ENCODE results near the gene IQGAP2.

Gene IQGAP2

DNA sequence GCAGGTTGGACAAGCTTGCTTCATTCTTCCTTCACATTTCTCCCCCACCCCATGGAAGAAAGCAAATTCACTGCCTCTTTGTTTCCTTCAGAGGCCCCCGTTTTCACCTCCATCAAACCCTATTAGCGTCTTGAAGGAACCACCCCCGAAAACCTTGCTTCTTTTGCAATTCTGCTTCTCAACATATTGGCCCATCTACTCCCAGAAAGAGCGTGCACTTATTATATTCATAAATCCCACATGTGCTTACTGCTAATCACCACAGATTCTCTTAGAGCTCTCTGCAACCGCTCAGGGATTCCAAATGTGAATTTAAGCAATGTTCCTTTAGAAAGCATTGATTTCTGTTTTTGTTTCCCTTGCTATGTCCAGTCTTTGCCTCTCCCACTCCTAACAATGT lies 219.0 kb downstream of the IQGAP2 start:
- FAIRE-seq = no peak

DNA sequence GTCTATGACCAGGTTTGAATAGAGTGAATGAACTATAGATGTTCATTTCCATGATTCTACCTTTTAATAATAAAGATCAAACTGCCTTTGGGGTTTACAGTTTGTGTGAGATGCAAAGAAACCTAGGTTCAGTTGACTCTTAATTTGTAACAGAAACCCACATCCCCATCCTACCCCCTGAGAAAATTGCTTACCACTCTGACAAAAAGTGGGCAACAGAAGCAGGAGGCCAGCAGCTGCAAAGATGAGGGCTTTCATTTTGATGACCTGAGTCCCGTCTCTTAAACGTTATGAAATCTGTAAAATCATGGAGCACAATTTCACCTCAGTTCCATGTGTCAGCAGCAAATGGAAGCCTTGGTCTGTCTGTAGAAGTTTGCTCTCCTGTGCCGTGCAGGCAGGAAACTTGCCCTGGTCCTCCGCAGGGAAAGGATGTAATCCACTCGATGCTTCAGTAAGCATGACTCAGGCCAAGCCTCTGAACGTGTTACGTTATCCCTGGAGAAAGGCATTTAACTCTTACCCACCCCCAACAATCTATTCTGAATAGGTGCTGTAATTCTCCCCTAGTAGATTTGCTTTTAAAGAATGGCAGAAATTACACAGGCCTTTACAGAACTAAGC lies 220.0 kb downstream of the IQGAP2 start, which contains the start of gene F2RL2:
Gene F2RL2 (minus strand): TSS at position 431 of the 624 bp plus-strand sequence. CDS start 173 bp downstream, at position 258.
- FAIRE-seq = no peak

DNA sequence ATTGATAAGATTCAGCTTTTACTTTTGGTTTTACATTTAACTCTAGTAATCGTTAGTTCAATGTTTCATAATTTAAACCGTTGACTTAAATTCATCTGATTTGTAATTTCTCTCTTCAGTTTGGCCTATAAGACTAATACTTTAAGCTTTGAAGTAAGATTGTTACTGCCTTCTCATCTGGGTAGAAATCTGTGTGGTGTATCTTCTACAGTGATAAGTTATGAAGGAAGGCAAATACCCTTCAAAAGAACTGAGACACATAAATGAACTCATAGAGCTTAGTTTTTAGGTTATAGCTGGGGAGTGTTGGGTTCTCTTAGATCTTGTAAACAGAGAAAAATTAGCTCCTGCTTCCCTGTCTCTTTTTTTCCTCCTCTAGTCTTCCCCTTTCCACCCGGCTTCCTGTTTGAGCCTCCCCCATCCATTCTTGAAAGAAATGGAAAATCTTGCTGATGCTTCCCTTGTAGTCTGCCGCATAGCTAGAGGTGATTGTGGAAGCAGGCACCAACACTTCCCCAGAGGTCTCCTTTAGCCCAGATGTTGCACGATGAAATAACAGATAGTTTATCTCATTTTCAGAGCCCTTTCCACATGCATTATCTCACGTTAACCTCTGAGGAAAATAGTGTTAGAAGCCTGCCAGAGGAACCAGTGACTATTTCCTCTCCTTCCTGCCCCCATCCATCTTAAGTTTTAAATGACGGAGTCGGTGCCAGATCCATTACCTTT lies 222.2 kb downstream of the IQGAP2 start:
- FAIRE-seq = no peak

DNA sequence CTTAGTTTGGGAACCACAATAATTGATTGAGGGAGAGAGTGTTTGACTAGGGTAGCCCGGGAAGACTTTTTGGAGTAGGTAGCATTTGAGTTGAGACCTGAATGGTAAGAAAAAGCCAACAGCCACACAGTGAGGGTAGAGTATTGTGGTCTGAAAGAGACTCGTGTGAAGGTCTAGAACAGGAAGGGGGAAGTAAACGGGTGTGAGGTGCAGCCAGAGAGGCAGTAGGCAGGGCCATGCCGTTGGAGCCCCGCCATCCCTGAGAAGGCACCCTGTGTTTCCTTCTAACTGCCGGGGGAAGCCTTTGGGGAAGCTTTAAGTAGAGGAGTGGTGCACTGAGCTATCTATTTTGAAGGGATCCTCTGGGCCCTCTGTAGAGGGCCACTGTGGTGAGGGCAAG lies 223.7 kb downstream of the IQGAP2 start:
- FAIRE-seq = no peak

DNA sequence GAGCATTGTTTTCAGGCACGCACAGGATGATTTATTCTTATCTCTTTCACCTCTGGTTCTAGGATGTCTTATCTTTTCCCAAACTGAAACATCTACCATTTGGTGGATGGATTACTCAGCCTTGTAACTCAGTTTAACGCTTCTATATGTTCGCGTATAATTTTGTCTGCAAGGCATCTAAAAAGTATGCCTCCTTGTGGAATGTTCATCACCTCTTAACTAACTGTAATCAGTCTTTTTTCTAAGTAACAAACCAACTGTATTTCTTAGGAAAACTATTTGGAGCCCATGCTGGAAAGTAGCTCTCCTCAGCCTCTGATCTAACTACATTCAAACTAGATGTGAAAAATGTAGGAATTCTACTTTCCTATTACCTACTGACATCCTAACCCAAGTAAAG lies 231.6 kb downstream of the IQGAP2 start:
- FAIRE-seq = no peak

DNA sequence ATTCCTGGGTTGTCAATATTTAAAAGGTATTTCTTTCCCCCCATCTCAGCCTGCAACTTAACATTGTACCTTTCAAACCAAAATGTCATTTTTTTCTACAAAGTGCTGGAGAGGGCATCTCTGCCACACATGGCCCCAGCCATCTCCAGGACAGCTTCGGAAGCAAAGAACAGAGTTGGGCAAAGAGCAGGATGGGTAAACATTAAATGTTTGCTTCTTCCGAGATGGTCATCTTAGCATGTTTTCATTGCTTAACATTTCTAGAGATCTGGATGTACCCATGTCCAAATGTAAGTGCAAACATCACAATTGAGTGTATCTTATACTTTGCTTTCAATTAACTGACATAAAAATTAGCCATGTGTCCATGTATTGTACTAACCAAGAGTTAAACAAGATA lies 234.4 kb downstream of the IQGAP2 start:
- no peak for FAIRE-seq

DNA sequence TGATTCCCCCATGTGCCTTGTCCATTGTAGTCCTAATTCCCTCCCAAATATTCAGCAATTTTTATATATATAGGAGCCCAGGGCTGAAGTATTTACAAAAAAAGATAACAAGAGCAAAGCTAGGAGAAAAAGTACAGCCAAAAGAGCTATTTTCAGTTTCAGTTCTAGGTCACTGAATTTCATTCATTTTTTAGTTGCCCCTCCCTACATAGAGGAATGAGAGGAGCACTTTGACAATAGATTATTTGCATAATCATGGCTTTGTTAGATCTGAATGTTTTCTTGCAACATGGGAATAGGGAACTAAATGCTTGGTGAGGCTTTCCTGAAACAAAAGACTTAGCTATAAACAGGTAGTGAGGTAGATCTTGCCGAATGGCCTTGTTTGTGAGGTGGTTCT lies 235.4 kb downstream of the IQGAP2 start:
- FAIRE-seq = no peak

DNA sequence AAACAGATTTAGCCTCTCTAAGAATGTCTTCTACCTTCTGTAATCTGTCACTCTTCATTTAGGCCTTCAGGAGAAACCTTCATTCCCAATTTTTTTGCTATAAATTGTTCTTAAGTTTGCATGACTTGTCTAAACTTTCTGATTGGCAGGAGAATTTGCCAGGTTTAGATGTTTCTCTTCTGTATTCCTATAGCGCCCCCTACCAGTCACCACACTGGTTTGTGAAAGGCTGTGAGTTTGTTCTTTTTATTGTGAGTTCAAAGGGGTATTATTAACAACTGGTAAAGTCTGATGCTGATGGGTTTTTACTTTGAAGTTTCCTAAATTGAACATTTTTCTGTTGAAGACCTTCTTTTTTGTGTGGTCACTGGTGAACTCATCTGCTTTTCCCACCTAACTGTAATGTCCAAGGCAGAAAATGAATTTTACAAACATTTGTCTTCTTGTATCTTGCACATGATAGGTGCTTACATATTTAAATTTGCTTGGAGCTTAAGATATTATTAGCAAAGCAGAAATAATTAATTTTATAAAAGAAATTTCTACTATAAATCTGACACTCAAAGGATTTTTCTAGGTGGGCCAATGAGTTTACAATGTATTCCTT lies 238.5 kb downstream of the IQGAP2 start:
- no peak for FAIRE-seq

DNA sequence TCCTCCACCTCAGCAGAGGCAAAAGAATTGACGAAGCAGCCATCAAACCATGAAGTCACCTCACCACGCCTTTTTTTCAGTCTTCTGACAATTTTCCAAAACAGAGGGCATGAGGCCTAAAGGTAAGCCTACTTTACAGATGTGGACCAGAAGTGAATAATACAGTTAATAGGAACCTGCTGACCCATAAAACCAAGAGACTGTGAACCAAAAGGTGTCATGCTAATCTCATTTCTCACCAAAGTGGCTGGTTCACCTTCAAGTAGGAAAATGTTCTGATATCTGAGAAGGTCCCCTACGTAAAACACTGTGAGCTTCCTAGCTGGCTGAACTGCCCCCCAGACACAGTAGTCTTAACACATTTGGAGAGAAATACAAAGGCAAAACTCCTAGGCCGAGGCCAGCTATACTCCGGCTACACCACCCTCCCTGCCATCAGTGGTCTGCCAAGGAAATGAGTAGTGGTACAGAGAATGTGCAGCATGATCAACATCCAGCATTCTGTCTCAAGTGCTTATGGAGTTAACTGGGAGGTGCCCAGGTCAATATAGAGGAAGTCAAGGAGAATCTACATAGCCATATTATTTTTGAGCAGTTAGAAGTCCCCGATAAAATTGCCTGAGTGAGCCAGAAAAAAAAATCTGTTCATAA lies 239.4 kb downstream of the IQGAP2 start:
- FAIRE-seq = no peak

DNA sequence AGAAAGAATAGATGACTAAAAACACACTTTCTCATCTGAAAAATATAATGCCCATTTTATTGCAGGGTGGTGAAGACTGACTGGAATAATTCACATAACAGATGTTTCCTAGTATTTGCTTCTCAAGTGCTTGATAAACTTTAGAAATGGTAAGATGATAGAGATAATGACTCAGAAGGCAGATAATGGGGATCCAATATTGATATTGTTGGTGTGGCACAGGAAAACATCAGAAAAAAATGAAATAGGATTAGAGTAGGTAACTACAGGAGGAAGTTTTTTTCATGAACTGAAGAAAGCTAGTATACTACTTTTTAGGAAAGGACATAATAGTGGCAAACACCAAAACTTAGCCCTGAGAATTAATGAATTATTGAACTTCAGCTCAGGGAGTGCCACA lies 240.3 kb downstream of the IQGAP2 start:
- FAIRE-seq = no peak

DNA sequence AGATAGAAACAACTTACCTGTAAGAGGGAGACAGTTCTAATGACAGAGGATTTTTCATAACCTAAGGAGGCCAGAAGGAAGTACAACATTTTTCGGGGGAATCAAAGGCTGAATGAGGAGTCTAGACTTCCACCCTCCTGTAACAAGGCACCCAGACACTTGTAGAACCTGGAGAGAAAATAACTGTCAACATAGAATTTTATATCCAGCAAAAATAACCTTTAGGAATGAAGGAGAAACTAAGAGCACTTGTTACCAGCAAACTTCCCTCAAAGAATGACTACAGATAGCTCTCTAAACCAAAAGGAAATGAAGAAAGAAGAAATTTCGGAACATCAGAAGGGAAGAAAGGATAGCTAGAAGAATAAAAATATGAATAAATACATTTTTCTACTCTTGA lies 246.1 kb downstream of the IQGAP2 start:
- FAIRE-seq = no peak

DNA sequence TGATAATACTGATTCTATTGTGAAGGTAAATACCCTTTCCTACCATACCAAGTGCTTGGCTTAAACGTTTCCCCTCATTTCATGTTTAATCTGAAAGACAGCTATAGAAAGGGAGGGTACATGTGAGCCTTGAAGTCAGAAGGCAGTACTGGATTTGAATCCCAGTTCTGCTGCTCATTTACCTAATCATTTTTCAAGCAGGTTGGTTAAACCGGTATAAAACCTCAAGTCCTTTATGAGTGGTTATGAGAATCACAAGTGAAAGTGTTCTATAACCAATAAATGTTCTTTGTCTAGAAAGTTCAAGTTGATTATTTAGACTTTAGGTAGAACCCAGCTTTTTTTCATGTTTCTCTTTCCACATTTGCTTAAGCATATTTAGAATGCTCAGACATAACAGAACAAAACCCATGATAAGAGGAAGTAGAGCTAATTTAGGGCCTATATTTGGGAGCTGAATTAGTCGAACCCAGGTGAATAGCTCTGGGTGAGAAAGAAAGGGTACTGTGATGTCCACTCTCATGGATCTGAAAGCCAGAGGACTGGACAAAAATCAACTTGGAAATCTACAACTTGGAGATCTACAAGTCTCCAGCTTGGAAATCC lies 249.8 kb downstream of the IQGAP2 start:
- no peak for FAIRE-seq

DNA sequence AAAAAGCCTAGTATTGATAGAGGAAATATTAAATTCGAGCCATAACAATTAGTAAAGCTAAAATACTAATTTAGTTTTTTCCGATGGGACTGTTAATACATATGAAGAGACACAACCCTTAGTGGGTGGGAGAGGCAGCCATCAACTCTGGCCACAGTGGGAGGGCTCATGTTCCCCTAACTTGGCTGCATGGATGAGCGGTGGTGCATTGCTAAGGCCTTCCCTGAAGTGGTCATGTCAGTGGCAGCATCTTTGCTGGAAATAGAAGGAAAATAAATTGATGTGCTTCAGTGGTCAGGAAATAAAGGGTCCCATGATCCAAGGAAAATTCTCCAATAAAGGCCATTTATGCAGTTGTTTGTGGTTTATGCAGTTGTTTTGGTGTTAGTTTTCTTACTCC lies 254.0 kb downstream of the IQGAP2 start:
- no peak for FAIRE-seq

DNA sequence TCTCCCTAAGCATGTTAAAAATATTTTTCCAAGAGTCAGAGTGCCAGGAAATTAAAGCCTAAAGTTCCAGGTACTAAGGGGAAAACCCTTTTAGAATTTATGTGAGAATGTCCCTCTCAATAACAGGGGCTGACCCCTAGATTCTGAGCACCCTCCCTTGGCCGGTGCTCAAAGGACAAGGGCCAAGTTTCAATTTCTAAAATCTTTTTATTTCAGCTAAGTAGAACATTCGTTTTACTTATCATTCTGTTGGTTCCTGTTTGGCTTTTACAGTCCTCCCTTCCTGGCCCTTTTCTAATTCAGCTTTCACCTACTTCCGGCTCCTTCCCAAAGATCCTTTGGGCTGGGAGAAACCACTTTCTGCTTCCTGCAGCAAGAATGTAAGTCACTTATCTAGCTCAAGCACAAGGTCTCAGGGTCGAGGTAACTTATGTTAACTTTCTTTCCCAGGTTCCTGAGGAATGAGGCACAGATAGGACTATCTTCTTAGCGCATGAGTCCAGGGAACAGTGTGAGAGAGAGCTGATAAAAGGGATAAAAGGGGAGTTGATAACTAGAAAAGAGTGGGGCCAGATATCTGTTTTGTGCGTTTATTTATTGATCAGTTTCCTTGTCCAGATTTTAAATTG lies 254.7 kb downstream of the IQGAP2 start:
- no peak for FAIRE-seq

DNA sequence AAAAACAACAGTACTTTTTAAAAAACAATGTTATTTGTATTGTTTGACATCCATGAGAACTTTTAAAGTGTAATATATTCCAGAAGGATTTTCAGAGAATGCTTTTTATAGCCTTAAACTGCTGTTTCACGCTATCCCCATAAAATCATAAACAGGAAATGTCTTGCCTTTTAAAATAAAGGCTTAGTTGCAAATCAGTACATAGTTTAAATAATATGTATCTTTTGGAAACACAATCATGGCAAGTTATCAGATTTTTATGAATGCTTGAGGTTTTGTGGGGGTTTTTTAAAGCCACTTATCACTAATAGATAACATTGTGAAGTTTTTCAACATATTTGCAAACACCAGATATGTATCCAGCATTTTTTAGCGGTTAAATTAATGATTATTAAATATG lies 257.3 kb downstream of the IQGAP2 start:
- no peak for FAIRE-seq

DNA sequence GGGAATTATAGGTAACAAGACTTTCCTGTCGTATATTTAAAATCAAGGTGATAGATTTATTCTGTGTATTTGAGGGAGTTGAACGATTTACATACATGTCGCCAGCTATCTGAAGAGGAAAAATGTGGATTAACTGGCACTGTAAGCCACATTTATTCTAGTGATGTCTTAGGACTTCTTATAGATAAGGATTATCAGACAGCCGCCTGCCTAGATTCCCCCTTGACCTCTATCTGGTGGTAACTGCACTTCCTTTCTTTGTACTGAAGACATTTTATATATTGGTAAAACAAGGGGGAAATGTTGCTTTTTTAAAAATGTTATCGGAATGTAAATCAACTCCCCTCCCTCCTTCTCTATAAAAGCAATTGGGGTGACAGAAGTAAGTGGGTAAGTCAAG lies 259.4 kb downstream of the IQGAP2 start:
- no peak for FAIRE-seq

DNA sequence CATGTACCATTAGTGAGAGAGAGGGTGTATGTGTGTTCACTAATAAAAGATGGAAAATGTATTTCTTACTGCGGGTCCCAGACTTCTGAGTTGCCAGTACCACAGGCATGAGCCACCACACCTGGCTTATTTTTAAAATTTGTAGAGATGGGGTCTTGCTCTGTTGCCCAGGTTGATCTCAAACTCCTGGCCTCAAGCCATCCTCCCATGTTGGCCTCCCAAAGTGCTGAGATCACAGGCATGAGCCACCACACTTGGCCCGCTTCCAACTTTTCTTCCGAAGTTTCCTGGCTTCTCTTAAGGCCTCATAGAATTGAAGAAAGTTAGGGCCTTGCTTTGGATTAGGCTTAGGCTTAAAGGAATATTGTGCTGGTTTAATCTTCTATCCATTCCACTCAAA lies 260.5 kb downstream of the IQGAP2 start:
- FAIRE-seq = no peak

DNA sequence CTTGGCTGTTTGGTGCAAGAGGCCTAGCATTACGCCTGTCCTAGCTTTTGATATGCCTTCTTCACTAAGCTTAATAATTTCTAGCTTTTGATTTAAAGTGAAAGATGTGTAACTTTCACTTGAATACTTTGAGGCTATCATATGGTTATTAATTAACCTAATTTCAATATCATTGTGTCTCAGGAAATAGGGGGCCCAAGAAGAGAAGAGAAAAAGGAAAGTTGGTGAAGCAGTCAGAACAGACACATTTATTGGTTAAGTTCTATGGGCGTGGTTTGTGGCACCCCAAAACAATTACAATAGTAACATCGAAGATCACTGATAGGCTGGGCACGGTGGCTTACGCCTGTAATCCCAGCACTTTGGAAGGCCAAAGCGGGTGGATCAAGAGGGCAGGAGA lies 261.0 kb downstream of the IQGAP2 start:
- FAIRE-seq = no peak

DNA sequence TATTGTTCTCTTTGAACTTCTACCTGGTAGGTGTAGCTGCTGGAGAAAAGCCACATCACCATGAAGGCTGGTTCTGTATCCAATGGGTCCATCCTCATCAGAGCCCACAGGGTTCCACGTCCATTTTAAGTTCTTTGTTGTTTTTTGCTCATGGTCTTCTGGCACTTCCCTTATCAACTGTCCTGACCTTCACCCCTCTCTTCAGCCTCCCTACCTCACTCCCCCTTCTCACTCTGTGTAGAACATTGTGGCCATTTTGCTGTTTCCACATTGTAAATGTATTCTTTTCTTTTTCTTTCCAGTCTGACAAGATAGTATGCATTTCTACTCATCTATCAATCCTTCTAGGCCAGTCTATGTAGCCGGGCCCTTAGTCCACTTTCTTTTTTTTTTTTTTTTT lies 264.4 kb downstream of the IQGAP2 start:
- FAIRE-seq = no peak

DNA sequence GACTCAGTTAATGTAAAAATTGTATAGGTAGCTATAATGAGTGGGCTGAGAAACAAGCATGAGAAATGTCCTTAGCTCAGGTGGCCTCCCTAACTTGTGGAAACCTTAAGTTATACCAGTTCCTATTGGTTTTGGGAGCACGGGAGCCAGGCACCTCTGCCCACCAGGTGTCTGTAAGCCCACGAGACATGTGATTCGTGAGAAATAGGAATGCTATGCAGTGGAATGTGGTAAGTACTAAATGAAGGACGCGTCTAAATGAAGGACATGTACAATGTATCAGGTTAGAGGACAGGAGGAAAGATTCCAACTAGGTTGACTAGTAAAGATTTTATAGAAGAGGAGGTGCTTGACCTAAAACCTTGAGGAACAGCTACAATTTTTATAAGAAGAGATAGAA lies 266.2 kb downstream of the IQGAP2 start:
- FAIRE-seq = no peak

DNA sequence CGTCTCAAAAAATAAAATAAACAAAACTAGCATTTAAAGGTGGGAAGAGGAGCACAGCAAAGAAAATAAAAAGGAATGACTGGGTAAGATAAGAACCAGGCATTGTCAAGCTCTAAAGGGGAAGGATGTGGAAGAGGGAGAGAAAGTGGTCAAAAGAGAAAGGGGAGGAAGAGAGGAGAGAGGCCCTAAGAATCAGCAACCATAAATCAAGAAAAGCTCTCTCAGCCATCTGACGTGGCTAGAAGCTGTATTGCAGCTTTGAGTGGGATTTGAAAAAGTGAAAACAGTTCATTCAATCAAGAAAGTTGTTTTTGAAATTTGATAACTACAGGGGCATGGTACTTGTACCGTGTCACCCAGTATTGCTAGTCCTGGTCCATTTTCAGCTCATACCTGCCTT lies 267.4 kb downstream of the IQGAP2 start:
- FAIRE-seq = no peak

DNA sequence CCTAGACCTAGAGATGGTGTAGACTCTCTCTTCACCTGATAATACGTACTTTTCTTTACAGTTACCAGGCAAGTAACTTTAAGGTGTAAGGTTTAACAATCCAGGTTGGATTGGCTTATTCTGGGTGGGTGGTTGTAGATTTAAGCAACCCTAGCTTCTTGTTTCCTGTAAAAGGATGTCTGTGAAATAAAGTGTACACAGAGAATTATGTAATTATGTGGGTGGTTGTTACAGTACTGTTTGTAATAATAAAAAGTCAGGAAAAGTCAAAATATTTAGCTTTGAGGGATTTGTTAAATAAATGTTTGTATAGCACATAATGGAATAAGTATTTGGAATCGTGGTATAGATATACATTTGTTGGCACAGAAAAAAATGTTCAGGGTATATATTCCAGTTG lies 269.2 kb downstream of the IQGAP2 start:
- FAIRE-seq = no peak

DNA sequence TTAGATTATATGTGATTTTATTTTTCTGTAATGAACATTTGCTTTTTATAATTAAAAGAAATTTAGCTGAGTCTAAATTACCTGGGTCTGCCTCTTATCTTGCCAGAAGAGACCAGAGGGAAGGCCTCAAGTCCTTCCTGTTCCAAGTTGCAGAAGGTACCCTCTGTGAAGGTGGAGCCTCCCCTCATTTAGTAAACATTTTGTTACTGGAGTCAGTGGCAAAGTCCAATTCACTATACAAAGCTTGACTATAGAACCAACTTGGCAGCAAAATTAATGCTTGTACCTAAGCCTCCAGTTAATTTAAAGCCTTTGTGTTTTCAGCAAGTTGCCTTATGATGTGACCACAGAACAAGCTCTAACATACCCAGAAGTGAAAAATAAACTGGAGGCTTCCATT lies 270.0 kb downstream of the IQGAP2 start:
- FAIRE-seq = no peak

All from islet of Langerhans (tissue), 1 donor.